KG1 (cell line): ENCODE measurements around the gene ANGPTL4.
"Not testable (repeated sequence)": the region's sequence is repeated elsewhere in the genome, so short reads cannot be mapped to it uniquely, and the experiment has no call there.

Experiments used
- DNase-seq: peaks from one replicate; lab custom pipeline; 2025; lab: John Stamatoyannopoulos, UW

The ANGPTL4 gene

DNA sequence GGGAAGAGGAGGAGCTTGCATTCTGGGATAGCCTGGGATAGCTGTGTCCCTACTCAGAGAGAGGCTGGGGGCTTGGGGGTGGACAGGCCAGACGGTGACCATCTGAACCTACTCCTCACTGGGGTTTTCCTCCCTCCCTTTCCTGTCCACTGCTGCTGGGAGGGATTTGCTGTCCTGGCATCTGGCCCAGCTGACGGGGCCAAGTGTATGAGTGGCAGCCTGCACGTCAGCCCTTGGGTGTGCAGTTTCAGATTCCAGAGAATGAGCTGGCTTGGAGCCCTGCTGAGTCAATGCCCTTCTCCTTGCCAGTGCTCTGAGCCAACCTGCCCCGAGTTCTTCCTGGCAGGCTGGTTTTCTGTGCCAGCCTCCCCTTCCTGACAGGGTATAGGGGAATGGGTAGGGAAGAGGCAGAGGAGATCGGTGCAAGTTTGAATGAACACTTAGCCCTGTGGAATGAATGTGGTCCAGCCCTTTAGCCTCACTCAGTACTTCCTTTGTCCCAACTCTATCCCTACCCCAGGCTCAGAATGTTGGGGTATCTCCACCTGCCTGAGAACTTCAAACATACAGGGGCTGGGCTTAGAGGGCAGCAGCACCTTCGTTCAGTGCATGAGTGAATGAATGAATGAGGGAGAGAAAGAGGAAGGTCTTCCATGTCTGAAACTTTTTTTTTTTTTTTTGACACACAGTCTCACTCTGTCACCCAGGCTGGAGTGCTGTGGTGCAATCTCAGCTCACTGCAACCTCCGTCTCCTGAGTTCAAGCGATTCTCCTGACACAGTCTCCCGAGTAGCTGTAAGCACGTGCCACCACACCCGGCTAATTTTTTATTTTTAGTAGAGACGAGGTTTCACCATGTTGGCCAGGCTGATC is 1.8 kb upstream of the ANGPTL4 start:
- DNase-seq, result no peak

DNA sequence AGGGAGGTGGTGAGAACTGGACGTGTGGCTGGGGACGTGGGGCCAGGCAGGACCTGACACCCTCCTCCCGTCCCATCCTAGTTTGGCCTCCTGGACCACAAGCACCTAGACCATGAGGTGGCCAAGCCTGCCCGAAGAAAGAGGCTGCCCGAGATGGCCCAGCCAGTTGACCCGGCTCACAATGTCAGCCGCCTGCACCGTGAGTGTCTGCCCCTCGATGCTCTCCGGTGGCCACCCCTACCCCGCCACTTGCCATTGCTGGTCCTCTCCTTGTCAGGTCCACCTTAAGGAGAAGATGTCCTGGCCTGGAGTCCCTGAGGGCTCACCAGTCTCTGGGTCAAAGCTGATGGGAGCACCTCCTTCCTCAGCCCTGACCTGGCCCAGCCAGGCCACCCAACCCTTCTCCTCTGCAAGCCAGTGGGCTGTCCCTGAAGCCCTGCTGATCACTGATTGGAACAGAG is 2.2 kb downstream of the ANGPTL4 start:
- DNase-seq, result no peak

DNA sequence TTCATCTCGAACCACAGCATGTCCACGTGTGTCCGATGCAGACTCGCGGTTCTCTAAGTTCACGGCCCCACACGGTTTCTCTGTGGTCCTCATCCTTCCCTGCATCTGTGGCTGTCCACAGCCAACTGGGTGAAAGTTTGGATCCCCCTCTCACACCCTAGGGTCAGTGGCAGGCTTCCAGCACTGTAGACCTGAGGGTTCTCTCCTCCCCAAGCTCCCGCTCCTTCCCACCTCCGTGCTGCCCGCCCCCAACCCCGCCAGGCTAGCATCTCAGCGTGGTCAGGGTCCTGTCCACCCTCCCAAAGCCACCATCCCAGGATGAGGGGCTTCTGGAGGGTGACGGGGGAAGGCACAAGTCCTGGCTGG is 3.0 kb downstream of the ANGPTL4 start:
- DNase-seq, result no peak

DNA sequence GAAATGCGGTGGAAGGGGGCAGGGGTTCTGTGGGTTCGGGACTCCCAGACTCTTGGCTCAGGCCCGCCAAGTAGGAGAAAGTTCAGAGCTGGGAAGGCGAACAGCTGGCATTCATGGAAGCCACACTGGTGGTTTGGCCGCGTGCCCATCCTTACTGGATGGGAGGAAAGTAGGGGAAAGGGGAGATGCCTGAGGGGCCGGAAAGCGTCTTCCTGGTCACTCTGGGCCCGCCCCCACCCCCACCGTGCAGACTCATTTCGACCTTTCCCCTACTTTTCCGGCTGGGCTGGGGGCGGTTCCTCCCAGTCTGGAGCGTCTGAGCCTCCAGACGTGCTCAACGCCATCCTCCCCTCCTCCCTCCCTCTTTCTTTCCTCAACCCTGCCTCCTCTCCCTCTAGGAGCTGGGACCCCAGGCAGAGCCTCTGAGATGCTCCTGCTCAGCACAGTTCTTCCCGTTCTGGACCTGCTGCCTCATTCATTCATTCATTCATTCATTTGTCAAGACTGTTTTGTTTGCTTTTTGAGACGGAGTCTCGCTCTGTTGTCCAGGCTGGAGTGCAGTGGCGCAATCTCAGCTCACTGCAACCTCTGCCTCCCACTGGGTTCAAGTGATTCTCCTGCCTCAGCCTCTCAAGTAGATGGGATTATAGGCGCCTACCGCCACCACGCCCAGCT is 3.5 kb downstream of the ANGPTL4 start:
- no peak for DNase-seq

DNA sequence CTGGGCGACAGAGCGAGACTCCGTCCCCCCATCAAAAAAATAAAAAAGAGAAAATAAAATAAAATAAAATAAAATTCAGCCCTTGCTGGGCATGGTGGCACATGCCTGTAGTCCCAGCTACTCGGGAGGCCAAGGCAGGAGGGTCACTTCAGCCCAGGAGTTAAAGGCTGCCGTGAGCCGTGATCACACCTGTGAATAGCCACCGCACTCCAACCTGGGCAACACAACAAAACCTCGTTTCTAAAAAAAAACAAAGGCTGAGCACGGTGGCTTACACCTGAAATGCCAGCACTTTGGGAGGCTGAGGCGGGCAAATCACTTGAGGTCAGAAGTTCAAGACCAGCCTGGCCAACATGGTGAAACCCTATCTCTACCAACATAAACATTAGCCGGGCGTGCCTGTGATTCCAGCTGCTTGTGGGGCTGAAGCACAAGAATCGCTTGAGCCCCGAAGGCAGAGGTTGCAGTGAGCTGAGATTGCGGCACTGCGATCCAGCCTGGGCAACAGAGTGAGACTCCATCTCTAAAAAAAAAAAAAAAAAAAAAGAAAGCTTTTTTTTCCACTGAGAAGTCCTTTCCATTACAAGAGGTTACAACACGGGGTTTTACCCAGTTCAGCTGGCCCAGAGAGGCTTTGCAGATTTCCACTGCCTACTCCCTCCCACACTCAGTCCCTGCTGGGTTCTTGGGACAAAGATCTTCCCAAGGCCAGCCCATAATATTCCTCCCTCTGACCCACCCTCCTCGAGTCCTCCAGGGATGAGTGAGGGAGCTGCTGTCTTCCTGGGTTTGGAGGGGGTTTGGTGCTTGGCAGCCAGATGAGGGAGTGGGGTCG is 6.4 kb downstream of the ANGPTL4 start:
- DNase-seq, result no peak

- DNase-seq, result no peak
Observed at GRCh38 chr19:8371011-8371804, 7.3 kb downstream of the ANGPTL4 start.

DNA sequence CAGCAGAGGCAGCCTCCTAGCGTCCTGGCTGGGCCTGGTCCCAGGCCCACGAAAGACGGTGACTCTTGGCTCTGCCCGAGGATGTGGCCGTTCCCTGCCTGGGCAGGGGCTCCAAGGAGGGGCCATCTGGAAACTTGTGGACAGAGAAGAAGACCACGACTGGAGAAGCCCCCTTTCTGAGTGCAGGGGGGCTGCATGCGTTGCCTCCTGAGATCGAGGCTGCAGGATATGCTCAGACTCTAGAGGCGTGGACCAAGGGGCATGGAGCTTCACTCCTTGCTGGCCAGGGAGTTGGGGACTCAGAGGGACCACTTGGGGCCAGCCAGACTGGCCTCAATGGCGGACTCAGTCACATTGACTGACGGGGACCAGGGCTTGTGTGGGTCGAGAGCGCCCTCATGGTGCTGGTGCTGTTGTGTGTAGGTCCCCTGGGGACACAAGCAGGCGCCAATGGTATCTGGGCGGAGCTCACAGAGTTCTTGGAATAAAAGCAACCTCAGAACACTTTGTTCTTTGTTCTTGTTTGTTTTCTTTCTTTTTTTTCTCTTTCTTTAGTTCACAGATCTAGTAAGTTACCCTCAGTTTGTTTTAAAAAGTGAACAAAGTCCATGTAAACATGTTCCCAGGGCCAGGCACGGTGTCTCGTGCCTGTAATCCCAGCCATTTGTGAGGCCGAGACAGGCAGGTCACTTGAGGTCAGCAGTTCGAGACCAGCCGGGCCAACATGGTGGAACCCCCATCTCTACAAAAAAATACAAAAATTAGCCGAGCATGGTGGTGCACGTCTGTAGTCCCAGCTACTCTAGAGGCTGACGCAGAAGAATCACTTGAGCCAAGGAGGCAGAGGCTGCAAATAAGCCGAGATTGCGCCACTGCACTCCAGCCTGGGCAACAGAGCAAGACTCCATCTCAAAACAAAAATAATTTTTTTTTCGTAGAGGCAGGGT is 10.2 kb downstream of the ANGPTL4 start:
- no peak for DNase-seq

DNA sequence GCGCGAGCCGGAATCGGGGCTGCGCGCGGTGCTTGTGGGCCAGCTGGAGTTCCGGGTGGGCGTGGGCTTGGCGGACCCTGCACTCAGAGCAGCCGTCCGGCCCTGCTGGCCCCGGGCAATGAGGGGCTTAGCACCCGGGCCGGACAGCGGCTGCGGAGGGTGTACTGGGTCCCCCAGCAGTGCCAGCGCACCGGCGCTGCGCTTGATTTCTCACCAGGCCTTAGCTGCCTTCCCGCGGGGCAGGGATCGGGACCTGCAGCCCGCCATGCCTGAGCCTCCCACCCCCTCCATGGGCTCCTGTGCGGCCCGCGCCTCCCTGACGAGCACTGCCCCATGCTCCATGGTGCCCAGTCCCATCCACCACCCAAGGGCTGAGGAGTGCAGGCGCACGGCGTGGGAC is 11.8 kb downstream of the ANGPTL4 start:
- DNase-seq, result not testable (repeated sequence)

DNA sequence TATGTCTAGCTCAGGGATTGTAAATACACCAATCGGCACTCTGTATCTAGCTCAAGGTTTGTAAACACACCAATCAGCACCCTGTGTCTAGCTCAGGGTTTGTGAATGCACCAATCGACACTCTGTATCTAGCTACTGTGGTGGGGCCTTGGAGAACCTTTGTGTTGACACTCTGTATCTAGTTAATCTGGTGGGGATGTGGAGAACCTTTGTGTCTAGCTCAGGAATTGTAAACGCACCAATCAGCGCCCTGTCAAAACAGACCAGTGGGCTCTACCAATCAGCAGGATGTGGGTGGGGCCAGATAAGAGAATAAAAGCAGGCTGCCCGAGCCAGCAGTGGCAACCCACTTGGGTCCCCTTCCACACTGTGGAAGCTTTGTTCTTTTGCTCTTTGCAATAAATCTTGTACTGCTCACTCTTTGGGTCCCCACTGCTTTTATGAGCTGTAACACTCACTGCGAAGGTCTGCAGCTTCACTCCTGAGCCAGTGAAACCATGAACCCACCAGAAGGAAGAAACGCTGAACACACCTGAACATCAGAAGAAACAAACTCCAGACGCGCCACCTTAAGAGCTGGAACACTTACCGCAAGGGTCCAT is 12.5 kb downstream of the ANGPTL4 start:
- DNase-seq, result not testable (repeated sequence)

- no peak for DNase-seq
Observed at GRCh38 chr19:8377598-8377997, 13.6 kb downstream of the ANGPTL4 start.

DNA sequence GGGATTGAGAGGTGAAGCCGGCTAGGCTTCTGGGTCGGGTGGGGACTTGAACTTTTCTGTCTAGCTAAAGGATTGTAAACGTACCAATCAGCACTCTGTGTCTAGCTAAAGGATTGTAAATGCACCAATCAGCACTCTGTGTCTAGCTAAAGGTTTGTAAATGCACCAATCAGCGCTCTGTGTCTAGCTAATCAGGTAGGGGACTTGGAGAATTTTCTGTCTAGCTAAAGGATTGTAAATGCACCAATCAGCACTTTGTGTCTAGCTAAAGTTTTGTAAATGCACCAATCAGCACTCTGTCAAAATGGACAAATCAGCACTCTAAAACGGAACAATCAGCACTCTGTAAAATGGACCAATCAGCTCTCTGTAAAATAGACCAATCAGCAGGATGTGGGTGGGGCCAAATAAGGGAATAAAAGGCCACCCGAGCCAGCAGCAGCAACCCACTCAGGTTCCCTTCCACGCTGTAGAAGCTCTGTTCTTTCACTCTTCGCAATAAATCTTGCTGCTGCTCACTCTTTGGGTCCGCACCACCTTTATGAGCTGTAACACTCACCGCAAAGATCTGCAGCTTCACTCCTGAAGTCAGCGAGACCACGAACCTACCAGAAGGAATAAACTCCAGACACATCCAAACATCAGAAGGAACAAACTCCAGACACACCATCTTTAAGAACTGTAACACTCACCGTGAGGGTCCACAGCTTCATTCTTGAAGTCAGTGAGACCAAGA is 15.4 kb downstream of the ANGPTL4 start:
- DNase-seq, result not testable (repeated sequence)

- DNase-seq, result not testable (repeated sequence)
Observed at GRCh38 chr19:8384569-8384968, 20.6 kb downstream of the ANGPTL4 start.

DNA sequence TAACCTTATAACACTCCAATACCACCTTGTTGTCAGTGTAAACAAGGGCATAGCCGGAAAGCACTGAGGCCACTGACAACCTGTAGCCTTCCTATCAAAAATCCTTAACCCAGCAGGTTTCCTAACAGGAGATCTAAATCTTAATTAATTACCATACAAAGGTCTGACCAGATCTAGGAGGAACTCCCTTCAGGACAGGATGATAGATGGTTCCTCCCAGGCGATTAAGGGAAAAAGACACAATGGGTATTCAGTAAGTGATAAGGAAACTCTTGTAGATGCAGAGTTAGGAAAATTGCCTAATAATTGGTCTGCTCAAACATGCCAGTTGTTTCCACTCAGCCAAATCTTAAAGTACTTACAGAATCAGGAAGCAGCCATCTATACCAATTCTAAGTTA is 21.1 kb downstream of the ANGPTL4 start:
- DNase-seq, result not testable (repeated sequence)

DNA sequence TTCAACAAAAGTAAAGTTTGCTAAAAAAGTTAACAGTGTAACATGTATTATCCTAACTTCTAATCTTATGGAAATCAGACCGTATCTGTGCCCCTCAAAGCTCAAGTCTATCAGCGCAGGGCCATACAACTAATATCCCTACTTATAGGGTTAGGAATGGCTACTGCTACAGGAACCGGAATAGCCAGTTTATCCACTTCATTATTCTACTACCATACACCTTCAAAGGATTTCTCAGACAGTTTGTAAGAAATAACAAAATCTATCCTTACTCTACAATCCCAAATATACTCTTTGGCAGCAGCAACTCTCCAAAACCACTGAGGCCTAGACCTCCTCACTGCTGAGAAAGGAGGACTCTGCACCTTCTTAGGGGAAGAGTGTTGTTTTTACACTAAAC is 21.6 kb downstream of the ANGPTL4 start:
- DNase-seq, result not testable (repeated sequence)

DNA sequence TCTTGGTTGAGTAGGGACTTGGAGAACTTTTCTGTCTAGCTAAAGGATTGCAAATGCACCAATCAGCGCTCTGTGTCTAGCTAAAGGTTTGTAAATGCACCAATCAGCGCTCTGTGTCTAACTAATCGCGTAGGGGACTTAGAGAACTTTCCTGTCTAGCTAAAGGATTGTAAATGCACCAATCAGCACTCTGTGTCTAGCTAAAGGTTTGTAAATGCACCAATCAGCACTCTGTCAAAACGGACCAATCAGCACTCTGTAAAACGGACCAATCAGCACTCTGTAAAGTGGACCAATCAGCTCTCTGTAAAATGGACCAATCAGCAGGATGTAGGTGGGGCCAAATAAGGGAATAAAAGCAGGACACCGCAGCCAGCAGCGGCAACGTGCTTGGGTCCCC is 22.5 kb downstream of the ANGPTL4 start:
- DNase-seq, result not testable (repeated sequence)

GRCh38 chr19:8386990-8387389 is 23.0 kb downstream of the ANGPTL4 start:
- no peak for DNase-seq

DNA sequence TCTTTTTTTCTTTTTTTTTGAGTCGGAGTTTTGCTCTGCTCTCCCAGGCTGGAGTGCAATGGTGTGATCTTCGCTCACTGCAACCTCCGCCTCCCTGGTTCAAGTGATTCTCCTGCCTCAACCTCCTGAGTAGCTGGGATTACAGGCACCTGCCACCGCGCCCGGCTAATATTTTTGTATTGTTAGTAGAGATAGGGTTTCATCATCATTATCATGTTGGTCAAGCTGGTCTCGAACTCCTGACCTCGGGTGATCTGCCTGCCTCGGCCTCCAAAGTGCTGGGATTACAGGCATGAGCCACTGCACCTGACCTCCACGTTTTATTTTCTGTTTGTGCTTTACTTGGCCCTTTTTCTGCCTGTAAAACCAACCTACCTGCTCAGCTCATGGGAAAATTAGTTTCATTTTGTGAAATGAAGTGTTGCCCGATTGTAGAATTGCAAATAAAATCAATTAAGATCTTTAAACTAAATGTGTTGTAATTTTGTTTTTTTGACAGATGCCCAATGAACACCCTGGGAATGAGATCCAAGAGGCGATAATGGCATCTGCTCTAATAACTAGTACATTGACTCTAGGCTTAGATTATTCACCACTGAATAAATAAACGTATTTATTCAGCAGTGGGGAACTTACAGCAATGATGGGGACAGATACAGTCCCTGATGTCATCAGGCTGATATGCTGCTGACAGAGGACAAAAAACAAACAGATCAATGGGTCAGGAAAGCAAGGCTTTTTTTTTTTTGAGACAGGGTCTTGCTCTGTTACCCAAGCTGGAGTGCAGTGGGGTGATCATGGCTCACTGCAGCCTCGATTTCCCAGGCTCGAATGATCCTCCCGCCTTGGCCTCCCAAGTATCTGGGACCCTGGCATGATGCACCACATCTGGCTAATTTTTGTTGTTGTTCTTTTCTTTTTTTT is 24.0 kb downstream of the ANGPTL4 start:
- no peak for DNase-seq

DNA sequence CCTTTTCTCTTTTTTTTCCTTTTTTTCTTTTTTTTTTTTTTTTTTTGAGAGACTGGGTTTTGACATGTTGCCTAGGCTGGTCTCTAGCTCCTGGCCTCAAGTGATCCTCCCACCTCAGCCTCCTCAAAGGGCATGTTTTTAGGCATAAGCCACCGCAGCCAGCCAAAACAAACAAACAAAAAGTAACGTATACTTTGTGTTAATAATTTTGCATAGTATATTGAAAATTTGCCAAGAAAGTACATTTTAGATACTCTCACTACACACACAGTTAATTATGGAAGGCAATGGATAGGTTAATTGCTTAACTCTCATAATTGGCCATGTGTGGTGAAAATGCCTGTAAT is 24.6 kb downstream of the ANGPTL4 start:
- no peak for DNase-seq
